Astrocyte of the spinal cord (primary cell): ENCODE results near the gene TBR1.
A peak's percentile ranks its signal among the peaks of the same experiment; 100 is the strongest.

Experiments
- DNase-seq: peaks from one replicate; pipeline ENCODE4 v3.0.0; 2011; ENCODE audit warnings: low read depth, low spot score
- H3K4me3 ChIP-seq: 2 replicates; pipeline ENCODE4 v1.5.1; 2011; ENCODE audit warnings: low read depth, mild to moderate bottlenecking, low read length, moderate library complexity
- in situ Hi-C: cut with HindIII; loops from 2 replicates; pipeline ENCODE4 v1.10.0; 2017; ENCODE audit warnings: low sequenced_read_pairs
- TF ChIP-seq, protein P1 (sequence below): IDR thresholded peaks from 2 replicates; pipeline ENCODE4 v1.5.1; 2012; ENCODE audit warnings: low read depth, mild to moderate bottlenecking, low read length, inconsistent platforms

The TBR1 gene

DNA sequence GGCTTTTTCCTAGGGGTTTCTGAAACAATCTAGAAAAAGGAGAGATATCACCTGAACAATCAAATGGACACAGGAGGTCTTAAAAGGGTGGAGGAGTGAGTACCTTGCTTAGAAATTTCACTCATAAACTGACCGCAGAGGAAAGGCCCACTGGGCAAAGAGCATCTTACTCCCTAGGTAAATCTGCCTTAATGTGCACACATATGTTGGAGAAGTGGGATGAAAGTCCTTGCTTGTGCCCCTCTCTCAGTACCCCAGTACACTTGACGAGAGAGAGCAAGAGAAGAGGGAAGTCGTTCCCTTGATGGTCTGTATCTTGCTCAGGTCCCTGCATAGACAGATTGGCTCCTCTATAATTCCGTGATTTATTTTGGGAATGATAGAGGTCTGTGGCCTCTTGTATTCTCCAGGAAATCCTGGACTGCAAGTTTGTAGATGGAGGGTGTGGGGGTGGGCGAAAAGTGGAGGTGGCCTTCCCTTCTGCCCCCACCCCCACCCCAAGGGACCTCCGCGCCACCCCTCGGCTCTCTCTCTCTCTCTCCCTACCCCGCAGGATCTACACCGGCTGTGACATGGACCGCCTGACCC, 6.8 kb downstream of the TBR1 start:
- DNase-seq: no peak
- TF ChIP-seq, protein P1, sequence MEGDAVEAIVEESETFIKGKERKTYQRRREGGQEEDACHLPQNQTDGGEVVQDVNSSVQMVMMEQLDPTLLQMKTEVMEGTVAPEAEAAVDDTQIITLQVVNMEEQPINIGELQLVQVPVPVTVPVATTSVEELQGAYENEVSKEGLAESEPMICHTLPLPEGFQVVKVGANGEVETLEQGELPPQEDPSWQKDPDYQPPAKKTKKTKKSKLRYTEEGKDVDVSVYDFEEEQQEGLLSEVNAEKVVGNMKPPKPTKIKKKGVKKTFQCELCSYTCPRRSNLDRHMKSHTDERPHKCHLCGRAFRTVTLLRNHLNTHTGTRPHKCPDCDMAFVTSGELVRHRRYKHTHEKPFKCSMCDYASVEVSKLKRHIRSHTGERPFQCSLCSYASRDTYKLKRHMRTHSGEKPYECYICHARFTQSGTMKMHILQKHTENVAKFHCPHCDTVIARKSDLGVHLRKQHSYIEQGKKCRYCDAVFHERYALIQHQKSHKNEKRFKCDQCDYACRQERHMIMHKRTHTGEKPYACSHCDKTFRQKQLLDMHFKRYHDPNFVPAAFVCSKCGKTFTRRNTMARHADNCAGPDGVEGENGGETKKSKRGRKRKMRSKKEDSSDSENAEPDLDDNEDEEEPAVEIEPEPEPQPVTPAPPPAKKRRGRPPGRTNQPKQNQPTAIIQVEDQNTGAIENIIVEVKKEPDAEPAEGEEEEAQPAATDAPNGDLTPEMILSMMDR: no peak
- H3K4me3 ChIP-seq: no peak overlapping the region
- in situ Hi-C loops: no loop called here

DNA sequence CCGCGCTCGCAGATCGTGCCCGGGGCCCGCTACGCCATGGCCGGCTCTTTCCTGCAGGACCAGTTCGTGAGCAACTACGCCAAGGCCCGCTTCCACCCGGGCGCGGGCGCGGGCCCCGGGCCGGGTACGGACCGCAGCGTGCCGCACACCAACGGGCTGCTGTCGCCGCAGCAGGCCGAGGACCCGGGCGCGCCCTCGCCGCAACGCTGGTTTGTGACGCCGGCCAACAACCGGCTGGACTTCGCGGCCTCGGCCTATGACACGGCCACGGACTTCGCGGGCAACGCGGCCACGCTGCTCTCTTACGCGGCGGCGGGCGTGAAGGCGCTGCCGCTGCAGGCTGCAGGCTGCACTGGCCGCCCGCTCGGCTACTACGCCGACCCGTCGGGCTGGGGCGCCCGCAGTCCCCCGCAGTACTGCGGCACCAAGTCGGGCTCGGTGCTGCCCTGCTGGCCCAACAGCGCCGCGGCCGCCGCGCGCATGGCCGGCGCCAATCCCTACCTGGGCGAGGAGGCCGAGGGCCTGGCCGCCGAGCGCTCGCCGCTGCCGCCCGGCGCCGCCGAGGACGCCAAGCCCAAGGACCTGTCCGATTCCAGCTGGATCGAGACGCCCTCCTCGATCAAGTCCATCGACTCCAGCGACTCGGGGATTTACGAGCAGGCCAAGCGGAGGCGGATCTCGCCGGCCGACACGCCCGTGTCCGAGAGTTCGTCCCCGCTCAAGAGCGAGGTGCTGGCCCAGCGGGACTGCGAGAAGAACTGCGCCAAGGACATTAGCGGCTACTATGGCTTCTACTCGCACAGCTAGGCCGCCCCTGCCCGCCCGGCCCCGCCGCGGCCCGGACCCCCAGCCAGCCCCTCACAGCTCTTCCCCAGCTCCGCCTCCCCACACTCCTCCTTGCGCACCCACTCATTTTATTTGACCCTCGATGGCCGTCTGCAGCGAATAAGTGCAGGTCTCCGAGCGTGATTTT, 7.6 kb downstream of the TBR1 start:
- in situ Hi-C loops: no loop called here
- TF ChIP-seq, protein P1: no peak
- no peak overlapping the region for H3K4me3 ChIP-seq
- no peak for DNase-seq

DNA sequence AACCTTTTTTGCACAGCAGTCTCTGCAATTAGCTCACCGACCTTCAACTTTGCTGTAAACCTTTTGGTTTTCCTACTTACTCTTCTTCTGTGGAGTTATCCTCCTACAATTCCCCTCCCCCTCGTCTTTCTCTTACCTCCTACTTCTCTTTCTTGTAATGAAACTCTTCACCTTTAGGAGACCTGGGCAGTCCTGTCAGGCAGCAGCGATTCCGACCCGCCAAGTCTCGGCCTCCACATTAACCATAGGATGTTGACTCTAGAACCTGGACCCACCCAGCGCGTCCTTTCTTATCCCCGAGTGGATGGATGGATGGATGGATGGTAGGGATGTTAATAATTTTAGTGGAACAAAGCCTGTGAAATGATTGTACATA, 8.3 kb downstream of the TBR1 start:
- in situ Hi-C loops: no loop called here
- no peak for DNase-seq
- TF ChIP-seq, protein P1: no peak
- H3K4me3 ChIP-seq: no peak overlapping the region

DNA sequence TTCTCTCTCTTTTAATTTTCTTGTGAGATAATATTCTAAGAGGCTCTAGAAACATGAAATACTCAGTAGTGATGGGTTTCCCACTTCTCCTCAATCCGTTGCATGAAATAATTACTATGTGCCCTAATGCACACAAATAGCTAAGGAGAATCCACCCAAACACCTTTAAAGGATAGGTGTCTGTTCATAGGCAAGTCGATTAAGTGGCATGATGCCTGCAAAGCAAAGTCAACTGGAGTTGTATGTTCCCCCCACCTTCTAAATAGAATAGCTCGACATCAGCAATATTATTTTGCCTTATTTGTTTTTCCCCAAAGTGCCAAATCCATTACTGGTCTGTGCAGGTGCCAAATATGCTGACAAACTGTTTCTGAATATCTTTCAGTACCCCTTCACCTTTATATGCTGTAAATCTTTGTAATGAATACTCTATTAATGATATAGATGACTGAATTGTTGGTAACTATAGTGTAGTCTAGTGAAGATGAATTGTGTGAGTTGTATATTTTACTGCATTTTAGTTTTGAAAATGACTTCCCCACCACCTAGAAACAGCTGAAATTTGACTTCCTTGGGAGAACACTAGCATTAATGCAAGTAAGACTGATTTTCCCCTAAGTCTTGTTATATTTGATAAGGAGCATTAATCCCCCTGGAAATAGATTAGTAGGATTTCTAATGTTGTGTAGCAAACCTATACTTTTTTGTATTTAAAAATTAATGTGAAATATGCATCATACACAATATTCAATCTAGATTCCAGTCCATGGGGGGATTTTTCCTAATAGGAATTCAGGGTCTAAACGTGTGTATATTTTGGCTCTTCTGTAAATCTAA, 9.0 kb downstream of the TBR1 start:
- H3K4me3 ChIP-seq: no peak overlapping the region
- TF ChIP-seq, protein P1: no peak
- in situ Hi-C loops: no loop called here
- DNase-seq: peak; percentile 15

DNA sequence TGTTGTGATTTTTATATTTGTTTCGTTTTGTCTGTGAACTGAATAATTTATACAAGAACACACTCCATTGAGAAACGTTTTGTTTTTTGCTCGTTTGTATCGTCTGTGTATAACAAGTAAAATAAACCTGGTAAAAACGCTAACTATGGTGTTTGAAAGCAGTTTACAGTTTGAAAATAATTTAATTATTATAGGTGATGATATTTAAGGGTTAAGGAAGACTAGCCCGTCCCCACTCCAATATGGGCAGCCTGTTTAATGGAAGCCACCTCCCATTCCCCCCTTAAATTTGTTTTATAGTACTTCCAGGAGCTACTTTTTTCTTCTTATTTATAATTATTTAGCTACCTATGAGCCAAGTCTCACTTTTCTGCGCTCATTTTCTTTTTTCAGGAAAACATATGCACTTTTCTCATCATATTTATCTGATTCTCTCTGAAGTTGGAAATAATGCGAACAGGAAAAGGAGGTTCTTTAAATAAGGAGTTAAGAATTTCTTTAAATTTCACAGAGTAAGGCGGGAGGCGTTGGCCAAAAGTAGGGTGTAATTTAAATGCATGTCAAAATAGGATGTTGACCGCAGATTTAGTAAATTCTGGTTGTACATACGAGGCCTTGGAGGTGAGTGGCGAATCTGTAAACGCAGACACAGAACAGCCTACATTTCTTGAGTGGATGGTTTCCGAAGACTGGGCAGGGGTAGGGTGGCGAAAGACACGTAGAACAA, 9.8 kb downstream of the TBR1 start:
- TF ChIP-seq, protein P1: no peak
- DNase-seq: peak; percentile 10
- in situ Hi-C loops: no loop called here
- no peak overlapping the region for H3K4me3 ChIP-seq

DNA sequence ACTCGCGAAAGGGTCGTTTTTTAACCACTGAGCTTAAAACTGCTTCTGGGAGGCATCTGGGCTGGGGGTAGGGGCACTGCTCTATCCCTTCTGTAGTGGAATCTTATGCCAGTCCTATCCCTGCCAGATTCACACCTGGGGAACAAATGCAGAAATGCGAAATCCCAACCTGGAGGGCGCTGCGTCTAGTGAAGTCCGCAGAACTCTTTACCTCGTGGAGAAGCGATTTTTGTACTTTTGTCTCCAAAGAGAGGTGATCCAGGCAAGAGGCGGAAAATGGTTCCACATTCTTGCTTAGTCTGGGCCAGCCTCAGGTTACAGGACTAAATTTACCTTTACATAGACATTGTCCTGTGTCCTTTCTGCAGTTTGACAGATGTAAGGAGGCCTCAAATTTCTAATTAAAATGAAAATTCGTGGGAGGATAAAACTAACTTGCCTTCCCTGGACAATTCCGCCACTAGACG, 10.4 kb downstream of the TBR1 start:
- in situ Hi-C loops: no loop called here
- peak; percentile 46 for DNase-seq
- H3K4me3 ChIP-seq: no peak overlapping the region
- TF ChIP-seq, protein P1: peak; percentile 83
